Activated effector memory CD4-positive, alpha-beta T cell treated with anti-CD3 and anti-CD28 coated beads, Interleukin-2, amount 50 U/mL, for 16 hours (primary cell): Measurements from ENCODE around the gene GBGT1.

Experiments
- DNase-seq: peaks from one replicate; pipeline ENCODE4 v3.0.0-alpha.2; 2020

The GBGT1 gene

DNA sequence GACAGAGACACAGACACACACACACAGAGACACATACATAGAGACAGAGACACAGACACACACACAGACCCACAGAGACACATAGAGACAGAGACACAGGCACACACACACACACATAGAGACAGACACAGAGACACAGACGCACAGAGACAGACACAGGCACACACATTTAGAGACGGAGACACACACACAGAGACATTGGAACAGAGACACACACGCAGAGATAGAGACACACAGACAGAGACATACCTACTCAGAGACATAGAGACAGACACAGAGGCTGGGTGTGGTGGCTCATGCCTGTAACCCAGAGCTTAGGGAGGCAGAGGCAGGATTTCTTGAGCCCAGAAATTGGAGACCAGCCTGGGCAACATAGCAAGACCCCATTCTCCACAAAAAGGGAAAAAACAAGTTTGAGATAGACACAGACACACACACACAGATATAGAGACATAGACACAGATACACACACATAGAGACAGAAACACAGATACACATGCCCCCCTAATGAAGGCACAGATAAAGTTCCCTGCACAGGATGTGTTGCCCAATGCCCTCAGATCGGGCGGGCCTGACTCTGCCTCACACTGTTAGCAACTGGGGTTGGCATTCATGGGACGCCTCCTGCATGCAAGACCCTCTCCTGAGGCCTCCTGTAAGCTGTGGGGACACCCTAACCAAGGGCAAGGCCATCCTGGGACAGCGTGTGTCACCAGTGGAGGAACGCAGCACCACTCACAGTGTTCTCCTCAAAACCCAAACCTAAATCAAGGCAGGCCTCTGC, 39.4 kb downstream of the GBGT1 start:
- no peak for DNase-seq

DNA sequence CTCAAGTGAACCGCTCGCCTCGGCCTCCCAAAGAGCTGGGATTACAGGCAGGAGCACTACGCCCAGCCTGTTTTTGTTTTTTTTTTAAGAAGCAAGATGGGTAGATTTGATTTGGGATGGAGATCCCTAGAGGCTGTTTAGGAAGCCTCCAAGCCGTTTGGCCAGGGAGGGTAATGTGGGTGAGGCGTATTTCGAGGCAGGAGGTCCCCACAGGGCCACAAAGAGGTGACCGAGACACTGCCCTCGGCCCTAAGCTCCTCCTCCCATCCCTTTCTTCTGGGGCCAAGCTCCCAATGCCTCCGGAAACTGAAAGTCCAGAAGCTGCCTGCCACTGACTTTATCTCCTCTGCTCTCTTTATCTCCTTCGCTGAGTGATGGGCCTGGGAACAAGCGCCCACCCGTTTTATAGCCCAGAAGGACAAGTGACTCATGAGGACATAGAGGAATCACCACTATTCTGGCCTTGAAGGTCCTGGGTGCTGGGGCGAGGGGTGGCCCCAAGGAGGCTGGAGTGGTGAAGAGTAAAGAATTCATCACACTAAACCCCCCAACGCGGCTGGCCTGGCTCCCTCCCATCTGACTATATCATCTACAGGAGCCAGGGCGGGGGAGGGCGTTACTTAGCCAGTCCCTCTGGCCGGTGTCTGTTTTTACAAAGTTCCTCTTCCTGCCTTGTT, 40.6 kb downstream of the GBGT1 start:
- DNase-seq, result no peak

DNA sequence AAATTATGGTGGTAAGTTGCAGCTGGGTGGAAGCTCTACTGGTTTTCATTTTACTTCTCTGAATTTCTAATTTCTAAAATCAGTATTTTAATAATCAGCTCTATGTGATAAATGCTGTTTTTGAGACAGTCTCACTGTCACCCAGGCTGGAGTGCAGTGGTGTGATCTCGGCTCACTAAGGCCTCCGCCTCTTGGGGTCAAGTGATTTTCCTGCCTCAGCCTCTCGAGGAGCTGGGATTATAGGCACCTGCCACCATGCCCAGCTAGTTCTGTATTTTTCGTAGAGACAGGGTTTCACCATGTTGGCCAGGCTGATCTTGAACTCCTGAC, 41.1 kb downstream of the GBGT1 start:
- no peak for DNase-seq

DNA sequence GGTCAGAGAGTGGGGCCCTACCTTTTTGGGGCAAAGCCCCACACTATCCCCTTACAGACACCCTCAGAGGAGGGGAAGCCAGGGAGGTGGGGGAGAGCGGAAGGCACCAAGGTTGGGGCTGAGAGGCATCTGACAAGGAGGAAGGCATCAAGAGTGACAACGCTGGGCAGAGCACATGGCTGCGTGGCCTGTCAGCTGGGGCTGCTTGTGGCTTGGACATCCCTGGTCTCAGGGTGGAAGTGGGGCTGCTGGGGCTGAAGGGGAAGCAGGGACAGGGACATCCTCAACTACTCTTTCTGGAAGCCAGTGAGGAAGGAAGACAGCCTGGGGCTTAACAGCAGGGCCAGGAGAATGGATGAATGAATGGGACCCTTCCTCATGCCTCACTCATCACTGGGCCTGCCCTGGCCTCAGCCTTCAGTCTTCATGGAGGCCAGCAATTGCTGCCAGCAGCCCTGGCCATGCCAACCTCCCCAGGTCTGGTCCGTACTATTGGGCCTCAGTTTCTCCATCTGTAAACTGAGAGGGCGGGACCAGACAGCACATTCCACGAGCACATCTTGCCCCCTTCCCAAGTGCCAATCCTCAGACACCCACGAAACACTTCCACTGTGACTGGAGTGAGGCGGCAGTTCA, 41.7 kb downstream of the GBGT1 start:
- no peak for DNase-seq

DNA sequence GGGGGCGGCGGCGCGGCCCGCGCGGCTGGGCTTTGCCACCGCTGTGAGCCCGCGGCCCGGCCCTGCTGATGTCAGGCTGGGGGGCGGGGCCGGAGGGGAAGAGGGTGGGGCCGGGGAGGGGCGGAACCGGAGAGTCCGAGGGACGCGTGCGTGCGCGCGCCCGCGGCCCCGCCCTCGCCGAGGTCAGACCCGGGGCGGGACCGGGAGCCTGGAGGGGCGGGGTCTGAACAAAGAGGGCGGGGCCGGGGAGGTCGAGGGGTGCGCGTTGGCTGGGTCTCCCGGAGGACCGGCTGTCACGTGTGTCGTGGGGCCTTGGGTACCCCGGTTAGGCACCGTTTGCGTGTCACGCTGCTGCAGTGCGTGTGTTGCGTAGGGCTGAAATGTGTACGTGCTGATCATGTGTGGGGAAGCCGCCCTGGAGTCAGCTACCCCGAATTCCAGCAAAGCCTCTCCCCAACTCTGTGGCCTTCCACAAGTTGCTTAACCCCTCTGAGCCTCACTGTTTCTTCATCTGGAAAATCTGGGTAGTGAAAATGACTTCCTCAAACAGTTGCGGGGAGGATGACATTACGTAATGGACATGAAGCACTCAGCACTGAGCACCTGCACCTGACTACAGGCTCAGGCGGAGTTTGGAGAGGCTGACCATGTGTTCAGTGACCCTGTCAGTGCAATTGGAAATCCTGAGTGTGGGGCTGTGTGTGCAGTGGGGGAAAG, 42.4 kb downstream of the GBGT1 start, which contains the start of gene RALGDS:
Gene RALGDS (minus strand): TSS at position 43 of the 717 bp plus-strand sequence. CDS start 86 bp downstream, outside the sequence.
- peak; percentile 96 for DNase-seq

DNA sequence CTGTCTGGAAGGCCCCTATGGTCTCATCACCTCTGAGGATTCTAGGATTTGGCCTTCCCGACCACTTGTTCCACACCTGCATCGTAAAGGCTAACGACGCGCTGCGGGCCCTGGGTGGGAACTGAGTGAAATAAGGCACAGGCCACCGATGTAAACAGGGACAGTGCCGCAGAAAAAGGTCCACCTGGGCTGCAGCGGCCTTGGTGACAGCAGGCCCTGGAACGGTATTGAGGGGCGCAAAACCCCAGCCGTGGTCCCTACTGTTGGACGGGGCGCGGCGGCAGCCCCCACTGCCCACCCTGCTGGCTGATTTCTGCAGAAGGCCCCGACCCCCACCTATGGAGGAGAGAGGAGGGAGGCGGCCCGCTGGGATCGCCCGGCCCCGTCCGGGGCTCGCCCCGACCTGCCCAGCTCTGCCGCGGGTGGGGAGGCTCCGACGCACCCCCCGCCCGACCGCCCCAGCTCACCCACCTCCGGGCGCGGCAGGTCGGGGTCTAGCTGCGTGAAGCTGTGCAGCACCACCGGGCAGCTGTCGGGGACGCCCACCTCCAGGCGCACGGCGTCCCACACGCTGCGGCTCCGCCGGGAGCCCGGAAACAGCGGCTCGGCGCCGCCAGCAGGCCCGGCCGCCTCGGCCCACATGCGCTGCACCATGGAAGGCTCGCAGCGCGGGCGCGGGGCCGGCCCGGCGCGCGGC, 43.1 kb downstream of the GBGT1 start:
- no peak for DNase-seq

DNA sequence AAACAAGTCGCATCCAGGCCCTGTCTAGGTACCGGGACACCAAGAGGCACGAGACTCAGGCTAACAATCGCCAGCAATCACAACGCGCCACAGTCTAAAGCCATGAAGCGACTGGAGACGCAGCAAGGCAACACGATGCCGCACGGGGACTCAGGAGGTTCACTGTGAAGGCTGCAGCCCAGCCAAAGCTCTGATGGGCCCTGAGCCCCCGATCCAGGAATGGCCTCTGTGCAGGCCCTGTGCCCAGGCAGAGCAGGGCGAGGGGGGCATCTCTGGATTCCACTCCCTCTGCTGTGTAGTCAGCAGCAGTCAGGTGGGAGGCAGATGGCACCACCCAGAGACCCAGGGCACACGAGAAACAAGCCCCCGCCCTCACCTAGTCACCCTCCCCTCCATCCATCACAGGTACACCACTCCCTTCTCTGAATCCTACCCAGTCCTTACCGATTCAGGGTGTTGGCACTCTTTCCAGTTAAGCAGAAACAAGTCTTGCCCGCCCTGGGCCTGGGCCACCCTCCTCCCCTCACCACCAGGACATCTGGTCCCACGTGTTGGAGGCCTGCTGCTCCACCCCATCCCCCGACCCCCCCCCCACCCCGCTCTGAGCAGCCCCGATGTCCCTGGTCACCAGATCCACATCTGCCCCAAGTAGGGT, 43.7 kb downstream of the GBGT1 start:
- DNase-seq, result no peak

DNA sequence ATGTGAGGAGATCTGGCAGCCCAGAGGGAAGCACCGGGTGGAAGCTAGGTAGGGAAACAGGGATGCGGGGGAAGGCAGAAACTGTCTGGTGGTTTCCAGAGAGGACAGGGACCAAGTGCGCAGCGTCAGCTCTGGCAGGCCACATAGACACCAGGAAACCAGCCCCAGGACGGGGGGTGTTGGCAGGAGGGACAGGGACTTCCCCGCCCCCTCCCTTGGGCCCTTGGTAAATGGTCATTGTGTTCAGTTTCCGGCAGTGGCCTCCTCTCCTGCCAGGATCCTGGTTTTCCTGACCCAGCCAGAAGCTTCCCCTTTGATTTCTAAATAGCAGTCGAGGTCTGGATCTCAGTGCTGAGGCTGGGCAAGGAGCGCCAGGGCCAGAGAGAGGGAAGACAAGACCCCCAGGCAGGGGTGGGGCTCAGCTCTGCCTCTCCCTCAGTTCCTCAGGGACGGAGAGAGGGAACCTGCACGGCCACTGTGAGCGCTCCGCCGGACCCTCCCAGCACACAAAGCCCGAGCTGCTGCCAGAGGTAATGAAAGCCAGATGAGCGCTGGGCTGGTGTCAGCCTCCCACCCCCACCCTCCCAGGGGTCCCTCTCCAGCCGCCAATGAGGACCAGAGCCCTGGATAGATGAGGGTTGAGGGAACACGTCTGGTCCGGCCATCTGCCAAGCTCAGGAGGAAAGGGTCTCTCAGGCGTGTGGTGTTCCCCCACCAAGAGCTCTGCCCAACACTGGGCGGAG, 44.4 kb downstream of the GBGT1 start:
- no peak for DNase-seq

DNA sequence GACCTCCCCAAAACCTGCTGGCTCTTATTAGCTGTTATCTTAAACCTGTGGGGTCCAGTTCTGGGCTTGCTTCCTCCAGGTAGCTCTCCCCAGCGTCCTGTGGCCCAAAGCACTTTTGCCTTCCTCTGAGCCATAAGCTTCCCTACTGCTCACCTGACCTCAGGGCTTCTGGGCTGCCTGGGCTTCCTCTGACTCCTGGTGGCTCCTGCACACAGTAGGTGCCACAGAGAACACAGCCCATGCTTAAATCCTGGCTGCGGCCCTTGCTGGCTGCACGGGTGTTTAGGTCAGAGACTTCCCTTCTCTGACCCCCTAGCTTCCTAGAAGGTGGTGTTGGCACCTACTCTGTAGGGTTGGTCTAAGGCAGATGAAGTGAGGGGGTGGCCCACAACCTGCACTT, 45.1 kb downstream of the GBGT1 start:
- DNase-seq, result no peak

DNA sequence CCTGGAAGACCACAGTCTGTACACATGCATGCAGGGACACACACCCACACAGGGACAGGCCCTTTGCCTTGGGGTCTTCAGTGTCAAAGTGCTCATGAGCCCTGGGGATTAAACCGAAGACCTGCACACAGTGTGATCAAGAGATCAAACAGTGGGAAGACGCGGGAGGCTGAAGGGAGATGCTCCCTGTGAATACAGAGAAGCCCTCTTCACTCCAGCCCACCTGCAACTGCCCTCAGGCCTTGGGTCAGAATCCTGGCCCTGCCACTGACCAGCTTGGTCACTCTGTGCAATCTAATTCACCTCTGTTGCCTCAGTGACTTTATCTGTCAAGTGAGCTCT, 45.6 kb downstream of the GBGT1 start:
- DNase-seq, result no peak

DNA sequence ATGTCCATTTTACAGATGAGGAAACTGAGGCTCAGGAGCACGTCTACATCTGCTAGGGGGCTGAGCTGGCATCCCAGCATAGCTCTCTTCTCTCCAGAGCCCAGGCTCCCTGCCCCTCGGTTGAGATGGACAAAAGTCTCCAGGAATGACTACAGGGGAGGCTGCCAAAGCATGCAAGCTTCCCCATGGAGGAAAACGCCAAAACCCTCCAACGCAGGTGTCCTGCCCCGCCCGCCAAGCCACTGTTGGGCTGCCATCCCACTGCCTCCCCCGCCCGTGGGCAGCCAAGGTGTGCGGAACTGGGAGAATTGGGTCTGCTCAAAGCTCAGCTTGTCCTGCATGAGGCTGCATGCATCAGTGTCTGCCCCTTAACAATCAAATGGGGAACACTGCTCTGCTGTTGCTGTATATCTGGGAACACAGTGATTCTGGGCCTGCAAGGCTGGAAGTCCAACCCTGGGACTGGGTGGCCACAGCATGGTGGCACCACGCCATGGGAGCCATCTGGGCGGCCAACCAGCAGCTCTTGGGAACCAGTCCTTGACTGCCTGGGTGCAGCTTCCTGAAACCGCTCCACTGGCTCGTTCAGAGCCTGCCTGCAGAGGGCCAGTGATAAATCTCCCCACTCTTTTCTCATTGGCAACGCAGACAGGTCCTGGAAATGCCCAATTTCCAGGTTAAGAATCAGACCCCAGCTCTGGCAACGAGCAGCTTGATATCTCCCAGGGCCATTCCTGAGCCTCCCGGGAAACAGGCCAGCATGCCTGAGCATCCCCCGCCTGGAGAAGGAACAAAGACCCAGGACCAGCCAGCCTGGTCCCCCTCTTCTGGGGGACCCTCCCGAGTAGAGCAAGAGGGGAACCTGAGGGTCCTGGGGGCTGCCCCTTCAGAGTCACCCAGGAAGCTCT, 46.2 kb downstream of the GBGT1 start:
- DNase-seq, result no peak

DNA sequence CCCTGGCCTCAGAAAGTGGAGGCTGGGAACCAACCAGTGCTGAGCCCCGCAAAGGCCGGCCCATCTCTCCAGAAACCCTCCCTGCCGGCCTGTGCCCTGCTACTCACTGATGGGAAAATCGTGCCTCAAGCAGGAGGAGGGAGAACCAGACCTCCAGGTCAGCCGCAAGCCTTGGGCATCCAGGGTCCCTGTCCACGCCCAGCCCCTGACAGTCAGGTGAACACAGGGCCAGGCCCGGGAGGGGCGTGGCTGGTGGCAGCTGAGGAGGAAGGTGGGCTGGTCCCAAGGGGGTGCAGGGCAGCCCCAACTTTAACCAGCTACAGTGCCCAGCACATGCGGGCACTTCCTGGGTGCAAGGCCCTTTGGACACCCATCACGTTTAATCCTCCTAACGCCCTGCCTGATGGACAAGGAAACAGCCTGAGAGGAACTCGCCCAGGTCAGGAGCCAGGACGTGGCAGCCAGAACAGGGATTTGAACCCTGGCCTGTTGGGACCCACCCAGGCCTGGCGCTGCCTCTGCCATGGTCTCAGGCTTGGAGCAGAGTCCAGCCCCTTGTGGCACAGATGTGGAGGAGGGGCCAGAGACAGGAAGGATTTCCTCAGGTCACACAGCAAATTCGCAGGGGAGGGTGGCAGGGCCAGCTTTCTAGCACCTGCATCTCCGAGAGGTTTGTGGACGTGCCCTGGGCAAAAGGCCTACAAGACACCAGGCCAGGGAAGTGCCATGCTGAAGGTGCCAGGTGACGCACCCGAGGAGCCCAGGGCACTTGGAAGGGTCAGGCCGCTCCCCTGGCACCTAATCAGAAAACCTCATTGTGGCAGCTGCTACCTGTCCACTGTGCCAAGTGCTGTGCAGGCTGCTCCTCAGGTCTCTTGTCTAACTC, 47.1 kb downstream of the GBGT1 start:
- peak; percentile 61 for DNase-seq

DNA sequence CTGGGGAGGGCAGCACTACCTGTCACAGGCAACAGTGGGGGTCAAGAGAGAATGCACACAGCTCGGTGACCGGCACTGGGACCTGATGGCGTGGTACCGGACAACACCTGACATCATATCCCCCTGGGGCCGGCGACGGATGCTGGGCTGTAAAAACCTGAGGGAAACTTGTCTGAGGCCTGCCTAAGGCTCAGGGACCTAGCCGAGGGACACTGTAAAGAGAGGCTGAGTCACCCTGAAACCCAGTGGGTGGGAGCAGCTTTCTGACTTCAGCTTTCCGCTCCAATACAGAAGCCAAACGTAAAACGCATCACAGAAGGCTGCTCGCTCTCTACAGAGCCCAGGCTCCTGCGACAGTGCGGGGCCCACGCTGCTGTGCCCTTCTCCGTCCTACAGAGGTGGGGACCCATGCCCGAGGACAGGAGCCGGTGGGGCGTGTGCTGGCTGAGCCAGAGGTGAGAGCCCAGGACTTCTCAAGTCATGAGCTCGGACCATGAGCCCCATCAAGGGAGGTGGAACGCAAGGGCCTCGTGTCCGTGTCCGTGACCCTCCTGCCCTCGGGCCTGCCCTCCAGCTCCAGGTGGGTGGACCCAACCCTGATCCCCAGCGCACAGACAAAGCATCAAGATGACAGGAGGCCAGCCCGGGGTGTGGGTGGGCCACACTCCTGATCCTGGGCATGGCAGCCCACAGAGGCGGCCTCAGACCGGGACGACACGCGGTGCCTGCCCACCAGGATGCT, 47.9 kb downstream of the GBGT1 start:
- peak; percentile 89 for DNase-seq

DNA sequence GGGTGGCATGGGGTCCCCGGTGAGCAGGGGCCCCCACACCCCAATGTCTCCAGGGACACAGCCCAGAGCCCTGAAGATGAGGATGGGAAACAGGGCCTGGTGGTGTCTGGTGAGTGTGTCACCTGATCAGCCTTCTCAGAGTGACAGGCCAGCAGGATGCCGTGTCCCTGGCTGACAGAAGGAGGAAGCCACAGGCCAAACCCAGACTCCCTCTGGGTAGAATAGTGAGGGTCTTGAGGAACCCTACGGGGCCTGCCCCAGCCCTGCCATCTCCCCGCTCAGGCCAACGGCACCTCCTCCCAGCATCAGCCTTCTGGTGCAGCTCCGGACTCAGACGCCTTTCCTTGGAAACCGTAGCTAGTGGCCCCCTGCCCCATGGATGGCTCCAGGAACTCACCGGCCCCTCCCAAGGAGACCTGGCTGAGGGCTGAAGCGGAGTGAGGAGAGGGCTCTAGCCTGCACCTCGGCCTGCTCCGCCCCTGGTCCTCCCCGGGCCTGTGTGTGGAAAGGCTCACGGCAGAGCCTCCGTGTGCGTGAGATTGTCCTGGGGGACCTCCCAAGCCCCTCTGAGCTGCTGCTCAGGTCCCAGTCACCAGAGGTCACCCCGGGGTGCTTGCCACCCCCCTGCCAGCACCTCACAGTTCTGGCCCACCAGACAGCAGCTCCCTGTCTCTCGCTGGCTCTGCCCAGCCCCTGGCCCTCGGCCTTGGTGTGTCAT, 48.7 kb downstream of the GBGT1 start:
- DNase-seq, result no peak

DNA sequence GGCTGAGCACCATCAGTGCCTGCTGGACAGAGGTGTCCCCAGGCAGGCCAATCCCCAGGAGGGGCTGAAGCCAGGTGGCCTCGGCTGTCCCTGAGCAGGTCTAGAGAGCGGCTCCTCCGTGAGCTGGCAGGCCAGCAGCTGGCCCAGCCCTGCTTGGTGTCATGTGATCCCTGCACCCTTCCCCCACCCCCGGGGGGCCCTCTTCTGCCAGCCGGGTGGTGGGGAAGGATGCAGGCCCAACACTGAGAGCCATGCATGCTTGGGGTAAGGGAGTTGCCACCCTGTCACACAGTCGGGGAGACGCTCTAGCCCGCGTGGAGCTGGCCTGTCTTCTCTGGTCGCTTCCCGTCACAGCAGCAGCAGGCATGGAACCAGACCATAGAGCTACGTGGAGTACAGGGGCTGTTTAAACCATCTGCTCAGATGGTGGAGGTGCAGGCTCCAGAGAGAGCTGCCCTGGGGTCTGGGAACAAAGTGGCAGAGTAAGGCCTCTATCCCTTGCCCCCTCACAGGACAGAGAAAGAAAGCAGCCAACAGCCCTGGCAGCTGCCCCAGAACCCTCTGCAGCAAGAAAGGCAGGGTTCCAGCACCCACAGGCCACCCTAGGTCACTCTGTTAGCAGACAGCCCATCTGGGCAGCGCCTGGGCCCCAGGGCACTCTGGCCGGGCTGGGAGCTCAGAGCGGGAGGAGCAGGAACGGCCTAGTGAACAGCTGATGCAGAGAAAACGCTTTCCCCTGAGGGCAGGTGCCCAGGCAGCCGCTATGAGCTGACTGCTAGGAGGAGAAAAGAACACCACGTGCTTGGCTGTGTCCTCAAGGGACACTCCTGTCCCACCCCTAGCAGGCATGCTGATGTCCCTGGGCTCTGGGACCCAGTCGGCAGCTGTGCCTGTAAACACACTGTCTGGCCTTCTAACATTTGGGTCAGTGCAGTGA, 49.5 kb downstream of the GBGT1 start:
- no peak for DNase-seq

DNA sequence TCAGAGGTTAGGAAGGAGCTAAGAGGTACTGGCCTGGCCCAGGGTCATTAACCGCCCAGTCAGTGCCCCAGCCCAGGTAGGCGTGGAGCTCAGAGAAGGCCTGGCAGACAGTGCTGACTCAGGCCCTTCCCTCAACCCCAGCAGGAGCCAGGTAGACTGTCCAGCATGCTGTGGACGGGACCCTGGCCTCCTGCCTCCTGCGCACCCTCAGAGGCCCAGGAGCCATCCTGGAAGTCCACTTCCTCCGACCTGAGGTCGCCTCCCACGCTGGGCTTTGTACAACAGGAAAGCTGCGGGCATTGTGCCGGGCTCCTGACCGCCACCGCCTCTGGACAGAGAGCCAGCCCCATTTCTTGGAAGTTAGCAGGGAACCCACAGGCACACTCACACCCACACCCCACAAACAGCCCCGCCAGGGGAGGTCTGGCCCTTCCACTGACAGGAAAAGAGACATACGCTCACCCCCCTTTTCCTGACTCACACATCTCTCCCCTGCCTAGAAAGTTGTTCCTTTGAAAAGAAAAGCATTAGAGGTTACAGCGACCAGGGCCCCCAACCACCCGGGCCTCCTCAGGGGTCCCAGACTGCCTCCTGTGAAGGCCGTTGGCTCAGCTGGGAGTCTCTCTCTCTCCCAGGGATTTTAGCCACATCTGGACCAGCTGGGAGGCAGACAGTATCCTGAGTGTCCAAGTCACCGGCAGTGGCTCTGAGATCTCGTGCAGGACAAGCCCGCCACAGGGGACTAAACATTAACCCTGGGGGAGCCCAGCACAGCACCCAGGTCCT, 50.4 kb downstream of the GBGT1 start:
- no peak for DNase-seq
